ENCODE data around the gene CCDC201.
"Not testable (repeated sequence)": the region's sequence is repeated elsewhere in the genome, so short reads cannot be mapped to it uniquely, and the experiment has no call there.

DNA sequence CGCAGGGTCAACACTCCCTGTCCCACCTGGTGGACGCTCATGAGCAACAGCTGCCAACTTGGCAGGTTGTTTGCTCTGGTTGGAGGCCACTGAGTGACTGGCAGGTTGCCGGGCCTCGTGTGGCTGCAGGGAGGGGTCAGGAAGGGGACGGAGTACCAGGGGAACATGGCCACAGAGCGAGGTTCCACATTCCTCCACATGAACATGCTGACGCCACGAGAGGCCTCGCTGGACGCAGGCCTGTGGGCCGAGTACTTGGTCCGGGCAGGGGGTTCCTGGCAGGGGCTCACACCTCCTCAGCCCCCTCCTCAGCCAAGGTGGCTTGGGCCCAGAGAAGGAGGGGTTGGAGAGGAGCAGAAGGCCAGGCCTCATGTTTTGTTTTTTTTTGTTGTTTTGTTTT is 54.1 kb downstream of the CCDC201 start:
- TF ChIP-seq, protein P1, sequence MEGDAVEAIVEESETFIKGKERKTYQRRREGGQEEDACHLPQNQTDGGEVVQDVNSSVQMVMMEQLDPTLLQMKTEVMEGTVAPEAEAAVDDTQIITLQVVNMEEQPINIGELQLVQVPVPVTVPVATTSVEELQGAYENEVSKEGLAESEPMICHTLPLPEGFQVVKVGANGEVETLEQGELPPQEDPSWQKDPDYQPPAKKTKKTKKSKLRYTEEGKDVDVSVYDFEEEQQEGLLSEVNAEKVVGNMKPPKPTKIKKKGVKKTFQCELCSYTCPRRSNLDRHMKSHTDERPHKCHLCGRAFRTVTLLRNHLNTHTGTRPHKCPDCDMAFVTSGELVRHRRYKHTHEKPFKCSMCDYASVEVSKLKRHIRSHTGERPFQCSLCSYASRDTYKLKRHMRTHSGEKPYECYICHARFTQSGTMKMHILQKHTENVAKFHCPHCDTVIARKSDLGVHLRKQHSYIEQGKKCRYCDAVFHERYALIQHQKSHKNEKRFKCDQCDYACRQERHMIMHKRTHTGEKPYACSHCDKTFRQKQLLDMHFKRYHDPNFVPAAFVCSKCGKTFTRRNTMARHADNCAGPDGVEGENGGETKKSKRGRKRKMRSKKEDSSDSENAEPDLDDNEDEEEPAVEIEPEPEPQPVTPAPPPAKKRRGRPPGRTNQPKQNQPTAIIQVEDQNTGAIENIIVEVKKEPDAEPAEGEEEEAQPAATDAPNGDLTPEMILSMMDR (IDR thresholded peaks at IDR 0.05), result not testable (repeated sequence)
- TF ChIP-seq POLR2A, EP300 (IDR thresholded peaks at IDR 0.05): not testable (repeated sequence)

Measured in tibial nerve (tissue), 4 donors.